Tibial nerve (tissue), 4 donors: Measurements from ENCODE around the gene HERC3. TPM values are rescaled to one million over a fixed set of nuclear protein-coding genes. Genes with fewer than 3 reads are reported as not detected.

ENCODE experiments used
- DNase-seq, 2 donors: peaks; one replicate each; pipeline ENCODE4 v3.0.0-alpha.2; 2019; ENCODE audit warnings: low spot score in 2 of 2
- H3K27ac ChIP-seq, 4 donors: fragments of 200-600 bp; sonication (generic) in 3 of 4; one replicate each; pipeline ENCODE4 v1.5.1; 2017 to 2019; ENCODE audit warnings: mild to moderate bottlenecking in 1 of 4
- H3K27me3 ChIP-seq, 2 donors: fragments of 200-600 bp; sonication (generic) in 1 of 2; one replicate each; pipeline versions ENCODE4 v1.5.1 to v1.6.0; 2017 to 2019
- H3K36me3 ChIP-seq, 3 donors: fragments of 200-600 bp; sonication (generic); one replicate each; pipeline ENCODE4 v1.5.1; 2018 to 2019
- H3K4me1 ChIP-seq, 4 donors: fragments of 200-600 bp; sonication (generic) in 3 of 4; one replicate each; pipeline ENCODE4 v1.5.1; 2017 to 2019
- H3K4me3 ChIP-seq, 4 donors: fragments of 200-600 bp; sonication (generic) in 3 of 4; one replicate each; pipeline ENCODE4 v1.5.1; 2017 to 2019; ENCODE audit warnings: mild to moderate bottlenecking in 1 of 4, moderate library complexity in 1 of 4
- H3K9me3 ChIP-seq, 4 donors: fragments of 200-600 bp; sonication (generic) in 3 of 4; one replicate each; pipeline ENCODE4 v1.5.1; 2017 to 2019
- EP300 ChIP-seq, 2 donors: sonication (generic); formaldehyde crosslinking; IDR thresholded peaks; one replicate each; pipeline ENCODE4 v1.6.1; 2017; ENCODE audit warnings: antibody characterized with exemption in 2 of 2, mild to moderate bottlenecking in 1 of 2
- POLR2A ChIP-seq, 2 donors: fragments of 450-650 bp; IDR thresholded peaks; one replicate each; pipeline ENCODE4 v1.6.1; 2017; ENCODE audit warnings: antibody characterized with exemption in 2 of 2, mild to moderate bottlenecking in 2 of 2, moderate library complexity in 2 of 2
- WGBS, 2 donors: methylation state at CpG; one replicate each; pipeline ENCODE4 v1.1.5; 2018; 5-methylcytosine and 5-hydroxymethylcytosine counted together
- total RNA-seq, 4 donors: library from RNA; depleted of rRNA; stranded (reverse); fragments of >200 nt; gene quantifications; one replicate each; pipeline ENCODE4 v1.1.0, GENCODE V29; 2016
- TF ChIP-seq, protein P1 (sequence below), 5 experiments: fragments of 200-600 bp in 3 of 5; fragments of 450-650 bp in 2 of 5; sonication (generic) in 3 of 5; IDR thresholded peaks; one replicate each; pipeline ENCODE4 v1.5.1; 2016 to 2019; ENCODE audit warnings: antibody characterized with exemption in 5 of 5, mild to moderate bottlenecking in 3 of 5, moderate library complexity in 2 of 5

Gene HERC3
- total RNA-seq, 4 donors from 2014 or later, result 30.0 to 61.0 (median 42.0) TPM

DNA sequence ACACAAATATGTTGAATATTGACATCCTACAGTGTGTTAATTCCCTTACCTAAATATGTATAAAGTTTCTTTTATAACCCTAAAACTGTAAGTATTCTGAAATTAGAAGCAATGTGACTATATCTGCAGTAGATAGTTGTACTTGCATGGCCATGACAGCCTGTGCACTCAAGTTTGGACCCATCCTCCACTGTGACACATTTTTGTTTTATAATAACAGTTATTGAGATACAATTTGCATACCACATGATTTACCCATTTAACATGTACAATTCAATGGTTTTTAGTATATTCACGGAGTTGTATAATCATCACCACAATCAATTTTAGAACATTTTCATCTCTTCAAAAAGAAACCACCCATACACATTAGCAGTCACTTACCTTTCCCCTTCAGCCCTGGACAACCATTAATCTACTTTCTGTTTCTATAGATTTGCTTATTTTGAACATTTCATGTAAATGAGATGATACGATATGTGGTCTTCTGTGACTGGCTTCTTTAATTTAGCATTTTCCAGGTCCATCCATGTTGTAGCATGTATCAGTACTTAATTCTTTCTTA is 29.6 kb downstream of the HERC3 start:
- WGBS, 2 donors, result 95 to 100% methylated on average over 2 of the region's 2 CpGs
- H3K4me3 ChIP-seq, result no peak overlapping the region
- no peaks in the 10 kb centered on the region for H3K27me3 ChIP-seq
- no peak for DNase-seq
- TF ChIP-seq, protein P1, sequence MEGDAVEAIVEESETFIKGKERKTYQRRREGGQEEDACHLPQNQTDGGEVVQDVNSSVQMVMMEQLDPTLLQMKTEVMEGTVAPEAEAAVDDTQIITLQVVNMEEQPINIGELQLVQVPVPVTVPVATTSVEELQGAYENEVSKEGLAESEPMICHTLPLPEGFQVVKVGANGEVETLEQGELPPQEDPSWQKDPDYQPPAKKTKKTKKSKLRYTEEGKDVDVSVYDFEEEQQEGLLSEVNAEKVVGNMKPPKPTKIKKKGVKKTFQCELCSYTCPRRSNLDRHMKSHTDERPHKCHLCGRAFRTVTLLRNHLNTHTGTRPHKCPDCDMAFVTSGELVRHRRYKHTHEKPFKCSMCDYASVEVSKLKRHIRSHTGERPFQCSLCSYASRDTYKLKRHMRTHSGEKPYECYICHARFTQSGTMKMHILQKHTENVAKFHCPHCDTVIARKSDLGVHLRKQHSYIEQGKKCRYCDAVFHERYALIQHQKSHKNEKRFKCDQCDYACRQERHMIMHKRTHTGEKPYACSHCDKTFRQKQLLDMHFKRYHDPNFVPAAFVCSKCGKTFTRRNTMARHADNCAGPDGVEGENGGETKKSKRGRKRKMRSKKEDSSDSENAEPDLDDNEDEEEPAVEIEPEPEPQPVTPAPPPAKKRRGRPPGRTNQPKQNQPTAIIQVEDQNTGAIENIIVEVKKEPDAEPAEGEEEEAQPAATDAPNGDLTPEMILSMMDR (IDR thresholded peaks at IDR 0.05), result no peak
- no peak for TF ChIP-seq POLR2A (IDR thresholded peaks at IDR 0.05)
- TF ChIP-seq EP300 (IDR thresholded peaks at IDR 0.05), result no peak
- H3K9me3 ChIP-seq, result peaks cover 0 to 13% (median 0%) of the 10 kb centered on the region in 4 donors
- peaks cover 0 to 34% (median 0%) of the 10 kb centered on the region in 3 donors for H3K36me3 ChIP-seq
- H3K27ac ChIP-seq, result no peak overlapping the region
- H3K4me1 ChIP-seq, result peaks cover 0 to 7% (median 0%) of the 10 kb centered on the region in 4 donors

DNA sequence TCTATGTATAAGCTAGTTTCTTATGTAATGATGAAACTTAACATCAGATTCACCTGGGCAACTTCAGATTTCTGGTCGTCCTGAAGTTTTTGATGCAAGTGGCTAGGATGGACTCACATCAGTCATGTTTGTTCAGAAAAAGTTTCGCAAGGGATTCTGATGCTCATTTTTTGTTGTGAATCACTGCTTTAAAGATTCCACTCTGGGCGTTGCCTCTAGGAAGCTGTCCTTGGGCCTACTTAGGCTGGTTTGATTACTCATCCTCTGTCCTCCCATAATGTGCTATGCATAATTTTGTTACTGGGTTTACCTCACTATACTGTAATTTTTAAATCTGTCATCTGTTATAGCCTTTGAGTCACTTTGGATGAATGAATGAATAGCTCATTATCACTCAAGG is 30.8 kb downstream of the HERC3 start:
- DNase-seq, result no peak
- Histone ChIP-seq H3K27ac (no peak overlapping the region), H3K27me3 (no peaks in the 10 kb centered on the region), H3K9me3 (peaks cover 0 to 13% (median 0%) of the 10 kb centered on the region in 4 donors), H3K4me3 (no peak overlapping the region), H3K4me1 (peaks cover 0 to 3% (median 0%) of the 10 kb centered on the region in 4 donors), H3K36me3 (peaks cover 0 to 34% (median 0%) of the 10 kb centered on the region in 3 donors)
- TF ChIP-seq EP300 (IDR thresholded peaks at IDR 0.05) (no peak), POLR2A (IDR thresholded peaks at IDR 0.05) (no peak)
- TF ChIP-seq, protein P1 (IDR thresholded peaks at IDR 0.05), result no peak
- 96% methylated on average over 3 of the region's 3 CpGs for WGBS, 2 donors

DNA sequence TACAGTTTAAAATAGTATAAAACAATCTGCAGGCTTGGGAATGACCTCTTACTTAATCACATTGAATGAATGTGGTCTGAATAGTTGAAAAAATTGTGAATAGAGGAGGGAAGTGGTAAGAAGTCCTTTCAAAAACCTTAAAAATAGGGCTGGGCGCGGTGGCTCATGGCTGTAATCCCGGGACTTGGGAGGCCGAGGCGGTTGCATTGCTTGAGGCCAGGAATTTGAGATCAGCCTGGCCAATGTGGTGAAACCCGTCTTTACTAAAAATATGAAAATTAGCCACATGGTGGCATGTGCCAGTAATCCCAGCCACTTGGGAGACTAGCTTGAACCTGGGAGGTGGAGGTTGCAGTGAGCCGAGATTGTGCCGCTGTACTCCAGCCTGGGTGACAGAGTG is 36.5 kb downstream of the HERC3 start:
- 82 to 86% methylated on average over 8 of the region's 8 CpGs for whole genome bisulfite sequencing, 2 donors
- Histone ChIP-seq H3K4me1 (peaks cover 0 to 19% (median 4%) of the 10 kb centered on the region in 4 donors), H3K27ac (no peak overlapping the region), H3K9me3 (peaks cover 0 to 9% (median 0%) of the 10 kb centered on the region in 4 donors), H3K36me3 (peaks cover 0 to 11% (median 0%) of the 10 kb centered on the region in 3 donors), H3K27me3 (no peaks in the 10 kb centered on the region), H3K4me3 (no peak overlapping the region)
- no peak for DNase-seq
- TF ChIP-seq POLR2A (IDR thresholded peaks at IDR 0.05), result no peak
- TF ChIP-seq EP300 (IDR thresholded peaks at IDR 0.05), result no peak
- TF ChIP-seq, protein P1 (IDR thresholded peaks at IDR 0.05), result no peak

DNA sequence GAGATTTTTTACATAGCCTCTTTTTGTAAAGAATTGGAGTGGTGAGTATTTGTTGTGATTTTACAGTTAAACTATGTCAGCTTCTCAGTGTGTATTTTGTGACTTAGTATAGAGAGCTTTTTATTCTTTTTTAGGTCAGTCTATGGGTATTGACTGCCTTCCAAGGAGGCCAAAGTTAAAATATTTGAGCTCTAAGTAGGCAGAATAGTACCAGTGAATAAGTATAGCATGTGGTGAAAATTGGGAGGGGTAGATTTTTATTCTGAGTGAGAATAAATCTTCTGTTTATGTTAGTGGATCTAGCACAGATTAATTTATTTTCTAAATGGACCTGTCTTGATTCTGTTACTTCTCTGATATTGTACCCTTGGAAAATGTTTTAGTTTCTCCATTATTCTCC is 37.5 kb downstream of the HERC3 start:
- Histone ChIP-seq H3K9me3 (no peaks in the 10 kb centered on the region), H3K4me3 (no peak overlapping the region), H3K27ac (no peak overlapping the region), H3K36me3 (peaks cover 0 to 2% (median 0%) of the 10 kb centered on the region in 3 donors), H3K4me1 (peaks cover 0 to 19% (median 4%) of the 10 kb centered on the region in 4 donors), H3K27me3 (no peaks in the 10 kb centered on the region)
- TF ChIP-seq, protein P1 (IDR thresholded peaks at IDR 0.05), result no peak
- no peak for TF ChIP-seq EP300 (IDR thresholded peaks at IDR 0.05)
- TF ChIP-seq POLR2A (IDR thresholded peaks at IDR 0.05), result no peak
- no peak for DNase-seq

DNA sequence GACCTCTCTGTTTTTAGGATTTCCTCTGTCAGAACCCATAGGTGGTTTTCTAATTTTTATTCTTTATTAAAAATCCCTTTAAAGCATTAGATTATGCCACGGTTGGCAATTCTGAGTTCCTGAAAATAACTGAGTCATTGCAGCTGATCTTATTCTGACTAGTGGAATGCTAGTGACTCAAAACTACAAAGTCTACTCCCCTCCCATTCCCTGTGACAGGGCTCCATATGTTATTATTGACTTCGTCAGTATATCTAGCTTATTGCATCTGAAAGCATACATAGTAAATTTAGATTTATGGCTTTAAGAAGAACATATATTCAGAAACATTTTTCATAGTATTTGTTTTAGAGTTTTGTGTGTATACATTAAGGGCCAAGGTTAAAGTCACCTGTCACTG is 38.5 kb downstream of the HERC3 start:
- H3K4me3 ChIP-seq, result no peak overlapping the region
- no peak for DNase-seq
- WGBS, 2 donors, result 57 to 80% methylated on average over 2 of the region's 2 CpGs
- no peak for TF ChIP-seq EP300 (IDR thresholded peaks at IDR 0.05)
- no peaks in the 10 kb centered on the region for H3K36me3 ChIP-seq
- H3K27me3 ChIP-seq, result no peaks in the 10 kb centered on the region
- H3K9me3 ChIP-seq, result no peaks in the 10 kb centered on the region
- peaks cover 0 to 19% (median 4%) of the 10 kb centered on the region in 4 donors for H3K4me1 ChIP-seq
- H3K27ac ChIP-seq, result no peak overlapping the region
